ENCODE results near the gene GPATCH11. TPM values are rescaled to one million over a fixed set of nuclear protein-coding genes. Genes with fewer than 3 reads are reported as not detected.

Gene GPATCH11
- total RNA-seq, 2 donors from 2014 or later = 7.1 to 7.3 TPM

DNA sequence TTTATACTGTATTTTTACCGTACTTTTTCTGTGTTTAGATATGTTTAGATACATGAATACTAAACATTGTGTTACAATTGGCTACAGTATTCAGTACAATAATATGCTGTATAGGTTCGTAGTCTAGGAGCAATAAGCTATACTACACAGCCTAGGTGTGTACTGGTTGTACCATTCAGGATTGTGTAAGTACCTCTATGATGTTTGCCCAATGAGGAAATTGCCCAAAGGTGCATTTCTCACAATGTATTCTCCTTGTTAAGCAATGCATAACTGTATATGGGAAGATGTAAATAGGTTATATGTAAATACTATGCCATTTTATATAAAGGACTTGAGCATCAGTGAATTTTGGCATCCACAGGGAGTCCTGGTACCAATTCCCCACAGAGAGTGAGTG lies 61.7 kb downstream of the GPATCH11 start:
- H3K27ac ChIP-seq = peak overlapping the region; percentile 18
- TF ChIP-seq, protein P1, sequence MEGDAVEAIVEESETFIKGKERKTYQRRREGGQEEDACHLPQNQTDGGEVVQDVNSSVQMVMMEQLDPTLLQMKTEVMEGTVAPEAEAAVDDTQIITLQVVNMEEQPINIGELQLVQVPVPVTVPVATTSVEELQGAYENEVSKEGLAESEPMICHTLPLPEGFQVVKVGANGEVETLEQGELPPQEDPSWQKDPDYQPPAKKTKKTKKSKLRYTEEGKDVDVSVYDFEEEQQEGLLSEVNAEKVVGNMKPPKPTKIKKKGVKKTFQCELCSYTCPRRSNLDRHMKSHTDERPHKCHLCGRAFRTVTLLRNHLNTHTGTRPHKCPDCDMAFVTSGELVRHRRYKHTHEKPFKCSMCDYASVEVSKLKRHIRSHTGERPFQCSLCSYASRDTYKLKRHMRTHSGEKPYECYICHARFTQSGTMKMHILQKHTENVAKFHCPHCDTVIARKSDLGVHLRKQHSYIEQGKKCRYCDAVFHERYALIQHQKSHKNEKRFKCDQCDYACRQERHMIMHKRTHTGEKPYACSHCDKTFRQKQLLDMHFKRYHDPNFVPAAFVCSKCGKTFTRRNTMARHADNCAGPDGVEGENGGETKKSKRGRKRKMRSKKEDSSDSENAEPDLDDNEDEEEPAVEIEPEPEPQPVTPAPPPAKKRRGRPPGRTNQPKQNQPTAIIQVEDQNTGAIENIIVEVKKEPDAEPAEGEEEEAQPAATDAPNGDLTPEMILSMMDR (IDR thresholded peaks at IDR 0.05) = no peak
- H3K4me1 ChIP-seq = peaks cover 6% of the 10 kb centered on the region
- intact Hi-C loops (cut with DNase I) = no loop called here
- no peak overlapping the region for H3K9ac ChIP-seq (ENCODE audit: low read depth in 2 of 2, low read length in 2 of 2)
- H3K9me3 ChIP-seq = no peaks in the 10 kb centered on the region
- no peak for DNase-seq
- H3K27me3 ChIP-seq = no peaks in the 10 kb centered on the region
- peaks cover 4% of the 10 kb centered on the region for H3K36me3 ChIP-seq
- H3K4me3 ChIP-seq = no peak overlapping the region

DNA sequence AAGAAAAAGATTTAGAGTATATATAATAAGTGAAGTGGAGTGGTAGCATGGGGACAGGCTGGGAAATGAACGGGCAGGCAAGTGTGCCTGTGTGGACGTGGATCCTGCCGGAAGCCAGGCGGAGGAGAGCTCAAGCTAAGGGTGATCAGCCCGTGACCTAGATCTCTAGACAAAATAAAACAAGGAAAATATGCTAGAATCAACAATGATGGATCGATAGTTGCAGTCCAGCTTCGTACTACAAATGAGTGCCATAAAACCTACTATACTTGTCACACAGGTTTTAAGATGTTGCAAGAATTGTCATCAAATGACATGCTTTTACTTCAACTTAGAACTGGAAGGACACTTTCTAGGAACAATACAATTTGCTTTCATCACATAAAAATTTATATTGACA lies 64.0 kb downstream of the GPATCH11 start:
- Histone ChIP-seq H3K27me3 (no peaks in the 10 kb centered on the region), H3K4me1 (peaks cover 6% of the 10 kb centered on the region), H3K9ac (ENCODE audit: low read depth in 2 of 2, low read length in 2 of 2) (no peak overlapping the region), H3K9me3 (no peaks in the 10 kb centered on the region), H3K27ac (no peak overlapping the region), H3K36me3 (peaks cover 4% of the 10 kb centered on the region), H3K4me3 (no peak overlapping the region)
- intact Hi-C loops (cut with DNase I) = no loop called here
- TF ChIP-seq, protein P1 (IDR thresholded peaks at IDR 0.05) = no peak
- no peak for DNase-seq

Other genes with a start within 250 kb of the GPATCH11 start
- 10 to 100 TPM; 36.5 to 48.6 TPM for gene STRN, start 118.0 kb upstream of the GPATCH11 start, total RNA-seq
- 10 to 100 TPM; 17.9 to 22.1 TPM for gene HEATR5B, start 146 bp upstream of the GPATCH11 start, total RNA-seq
- 10 to 100 TPM; 35.4 to 37.3 TPM for gene EIF2AK2, start 72.5 kb downstream of the GPATCH11 start, total RNA-seq
- not detected for gene SULT6B1, start 104.2 kb downstream of the GPATCH11 start, total RNA-seq
- 10 to 100 TPM; 43.1 to 49.4 TPM for gene CEBPZOS, start 112.0 kb downstream of the GPATCH11 start, total RNA-seq
- gene CEBPZ, start 147.1 kb downstream of the GPATCH11 start, total RNA-seq = 10 to 100 TPM; 43.6 to 53.2 TPM
- 10 to 100 TPM; 12.1 to 13.8 TPM for gene NDUFAF7, start 147.1 kb downstream of the GPATCH11 start, total RNA-seq
- 10 to 100 TPM; 21.1 to 28.7 TPM for gene PRKD3, start 240.3 kb downstream of the GPATCH11 start, total RNA-seq